HAP-1 (cell line): ENCODE data around the gene CUL2.

Experiments
- DNase-seq, 2 experiments: peaks; one replicate each; pipeline ENCODE4 v3.0.0-alpha.2; 2016 to 2020; ENCODE audit warnings: low spot score in 2 of 2
- H3K27me3 ChIP-seq: fragments of 250-450 bp; sonication (Bioruptor Pico); 2 replicates; pipeline ENCODE4 v1.5.1; 2020; ENCODE audit warnings: low read depth, mild to moderate bottlenecking, moderate library complexity
- H3K36me3 ChIP-seq: fragments of 250-450 bp; sonication (Bioruptor Pico); replicated peaks from 2 replicates; pipeline ENCODE4 v1.5.1; 2020; ENCODE audit warnings: mild to moderate bottlenecking
- H3K4me1 ChIP-seq: fragments of 250-450 bp; sonication (Bioruptor Pico); 2 replicates; pipeline ENCODE4 v1.5.1; 2020; ENCODE audit warnings: mild to moderate bottlenecking
- H3K4me3 ChIP-seq: fragments of 250-450 bp; sonication (Bioruptor Pico); 2 replicates; pipeline ENCODE4 v1.5.1; 2020; ENCODE audit warnings: mild to moderate bottlenecking, moderate library complexity
- H3K9me3 ChIP-seq: fragments of 250-450 bp; sonication (Bioruptor Pico); 2 replicates; pipeline ENCODE4 v1.5.1; 2020; ENCODE audit warnings: mild to moderate bottlenecking, moderate library complexity
- in situ Hi-C: fragments of 300-500 bp; cut with MboI; formaldehyde crosslinking; loops from 3 replicates; pipeline ENCODE4 v1.14.3; 2020; ENCODE audit warnings: low sequenced_read_pairs, inconsistent platforms, mixed read lengths

The CUL2 gene

DNA sequence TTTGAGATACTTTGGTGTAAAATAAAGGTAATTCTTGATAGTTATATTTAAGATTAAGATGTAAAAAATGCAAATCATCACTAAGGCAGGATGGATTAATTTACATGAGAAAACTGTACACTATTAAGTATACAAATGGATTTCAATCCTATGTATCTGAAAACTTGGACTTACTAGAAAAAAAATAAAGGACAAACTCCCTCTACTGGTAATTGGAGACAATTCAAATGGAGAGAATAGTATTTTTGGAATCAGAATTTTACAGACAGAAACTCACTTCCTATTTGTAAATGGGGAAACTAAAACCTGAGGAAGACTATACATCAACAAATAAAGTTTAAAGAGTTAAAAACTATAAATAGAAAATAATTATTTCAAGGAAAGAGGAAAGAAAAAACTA is 62.6 kb downstream of the CUL2 start:
- Histone ChIP-seq H3K27me3 (no peaks in the 10 kb centered on the region), H3K4me3 (no peak overlapping the region), H3K36me3 (peaks cover 21% of the 10 kb centered on the region), H3K9me3 (no peaks in the 10 kb centered on the region), H3K4me1 (no peaks in the 10 kb centered on the region)
- peak in 1 of 2 experiments; percentile 62 for DNase-seq
- in situ Hi-C loops, result no loop called here

DNA sequence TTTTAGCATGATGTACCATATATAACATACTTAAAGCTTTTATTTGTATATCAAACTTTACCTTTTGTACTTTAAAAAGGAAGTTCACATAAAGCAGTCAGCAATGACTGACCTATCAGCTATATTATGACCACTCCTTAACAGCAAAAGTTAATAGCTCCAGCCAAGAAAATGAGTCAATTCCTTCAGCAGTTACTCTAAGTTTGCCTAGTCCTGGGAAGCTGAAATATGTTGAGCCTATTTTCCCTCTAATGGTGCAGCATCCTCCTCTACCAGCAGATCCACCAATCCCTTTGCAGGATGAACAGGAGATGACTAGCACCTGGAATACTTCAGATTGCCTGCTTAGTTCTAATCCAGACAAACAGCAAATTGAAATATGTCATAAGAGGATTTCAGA is 64.2 kb downstream of the CUL2 start:
- no peak overlapping the region for H3K4me3 ChIP-seq
- peaks cover 23% of the 10 kb centered on the region for H3K36me3 ChIP-seq
- H3K27me3 ChIP-seq, result no peaks in the 10 kb centered on the region
- H3K9me3 ChIP-seq, result no peaks in the 10 kb centered on the region
- DNase-seq, result no peak
- in situ Hi-C loops, result no loop called here
- no peaks in the 10 kb centered on the region for H3K4me1 ChIP-seq

- peaks cover 21% of the 10 kb centered on the region for H3K36me3 ChIP-seq
- no peaks in the 10 kb centered on the region for H3K27me3 ChIP-seq
- in situ Hi-C loops, result no loop called here
- no peak for DNase-seq
- no peaks in the 10 kb centered on the region for H3K4me1 ChIP-seq
- no peak overlapping the region for H3K4me3 ChIP-seq
- no peaks in the 10 kb centered on the region for H3K9me3 ChIP-seq
Measured at GRCh38 chr10:35020481-35020880, 69.7 kb downstream of the CUL2 start.

- no peak for DNase-seq
- in situ Hi-C loops, result no loop called here
- Histone ChIP-seq H3K4me1 (no peaks in the 10 kb centered on the region), H3K9me3 (no peaks in the 10 kb centered on the region), H3K4me3 (no peak overlapping the region), H3K27me3 (no peaks in the 10 kb centered on the region), H3K36me3 (peaks cover 17% of the 10 kb centered on the region)
Measured at GRCh38 chr10:35019041-35020024, 70.8 kb downstream of the CUL2 start.

GRCh38 chr10:35017608-35018007 is 72.5 kb downstream of the CUL2 start:
- no peaks in the 10 kb centered on the region for H3K9me3 ChIP-seq
- in situ Hi-C loops, result no loop called here
- H3K27me3 ChIP-seq, result no peaks in the 10 kb centered on the region
- peaks cover 15% of the 10 kb centered on the region for H3K36me3 ChIP-seq
- DNase-seq, result no peak
- H3K4me1 ChIP-seq, result peaks cover 9% of the 10 kb centered on the region
- no peak overlapping the region for H3K4me3 ChIP-seq

DNA sequence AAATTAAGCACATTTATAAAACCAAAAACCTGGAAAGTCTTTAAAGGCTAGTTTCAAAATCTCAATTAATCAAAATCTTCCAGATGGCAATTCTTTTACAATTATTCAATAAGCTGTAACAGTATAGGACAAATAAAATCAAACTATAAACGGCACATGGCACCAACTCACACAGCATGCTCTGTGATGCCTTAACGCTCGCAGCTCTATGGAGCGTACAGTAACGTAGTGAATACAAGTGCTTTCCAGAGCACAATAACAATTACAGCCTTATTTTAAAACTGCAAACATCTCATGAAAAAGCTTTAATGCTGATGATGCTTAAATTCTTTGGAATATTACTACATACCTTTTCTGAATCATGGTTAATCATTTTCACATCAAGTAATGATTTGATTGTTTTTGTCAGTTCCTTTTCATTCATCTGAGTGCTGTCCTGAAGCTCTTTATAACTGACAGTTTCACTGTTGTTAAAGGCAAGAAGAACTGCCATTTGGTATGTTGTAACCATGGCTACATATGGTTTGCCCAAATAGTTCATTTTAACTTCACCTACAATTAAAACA is 74.2 kb downstream of the CUL2 start:
- Histone ChIP-seq H3K4me3 (no peak overlapping the region), H3K9me3 (no peaks in the 10 kb centered on the region), H3K36me3 (peaks cover 9% of the 10 kb centered on the region), H3K27me3 (no peaks in the 10 kb centered on the region), H3K4me1 (peaks cover 10% of the 10 kb centered on the region)
- DNase-seq, result no peak
- in situ Hi-C loops, result no loop called here

- Histone ChIP-seq H3K4me3 (no peak overlapping the region), H3K4me1 (peaks cover 10% of the 10 kb centered on the region), H3K36me3 (peaks cover 12% of the 10 kb centered on the region), H3K9me3 (no peaks in the 10 kb centered on the region), H3K27me3 (no peaks in the 10 kb centered on the region)
- DNase-seq, result peak; percentile 47 to 50
- in situ Hi-C loops, result no loop called here
Measured at GRCh38 chr10:35012781-35013180, 77.4 kb downstream of the CUL2 start.

DNA sequence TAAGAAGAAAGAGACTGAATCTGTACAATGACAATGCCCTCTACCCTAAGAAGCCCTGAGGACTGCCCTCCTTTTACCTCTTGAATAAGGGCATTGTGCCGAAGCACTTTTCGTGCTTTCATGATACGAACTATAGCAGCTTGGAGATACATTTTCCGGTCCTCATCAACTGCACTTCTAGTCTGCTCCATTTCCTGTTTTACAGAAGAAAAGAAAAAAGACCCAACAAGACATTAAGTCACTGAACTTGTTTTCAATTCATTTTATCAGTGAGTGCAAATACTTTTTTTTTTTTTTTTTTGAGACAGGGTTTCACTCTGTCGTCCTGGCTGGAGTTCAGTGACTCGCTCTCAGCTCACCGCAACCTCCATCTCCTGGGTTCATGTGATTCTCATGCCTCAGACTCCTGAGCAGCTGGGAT is 78.4 kb downstream of the CUL2 start:
- no peak for DNase-seq
- in situ Hi-C loops, result no loop called here
- peaks cover 12% of the 10 kb centered on the region for H3K36me3 ChIP-seq

DNA sequence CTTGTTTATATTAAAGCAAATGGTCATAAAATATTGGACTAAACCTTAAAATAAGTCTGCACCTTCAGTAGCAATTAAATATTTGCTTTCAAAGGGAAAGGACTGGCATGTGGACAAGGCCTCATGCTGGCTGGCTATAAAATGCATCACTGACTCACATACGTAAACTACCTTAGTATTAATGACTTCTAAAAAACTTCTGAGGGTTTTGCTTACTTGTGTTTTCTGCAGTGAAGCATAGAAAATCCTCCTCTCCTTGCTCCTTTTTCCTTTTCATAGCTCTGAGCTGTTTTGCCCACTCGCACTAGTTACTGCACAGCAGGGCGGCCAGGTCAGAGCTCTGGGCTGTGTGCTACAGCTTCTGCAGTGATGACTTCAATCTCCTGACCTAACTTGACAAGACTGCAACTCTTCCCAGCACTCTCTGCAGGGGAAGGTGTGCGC is 82.3 kb downstream of the CUL2 start:
- no peaks in the 10 kb centered on the region for H3K9me3 ChIP-seq
- peaks cover 3% of the 10 kb centered on the region; the same call in 1 of the 2 replicates for H3K36me3 ChIP-seq
- in situ Hi-C loops, result no loop called here
- peaks cover 11% of the 10 kb centered on the region for H3K4me1 ChIP-seq
- H3K27me3 ChIP-seq, result no peaks in the 10 kb centered on the region
- no peak for DNase-seq
- H3K4me3 ChIP-seq, result no peak overlapping the region

More for the DNA sequence above, 78.4 kb downstream of the CUL2 start:
- no peak overlapping the region for H3K4me3 ChIP-seq
- no peaks in the 10 kb centered on the region for H3K27me3 ChIP-seq
- peaks cover 10% of the 10 kb centered on the region for H3K4me1 ChIP-seq
- H3K9me3 ChIP-seq, result no peaks in the 10 kb centered on the region

- peaks cover 8% of the 10 kb centered on the region for H3K4me1 ChIP-seq
- no peak for DNase-seq
- no peaks in the 10 kb centered on the region for H3K27me3 ChIP-seq
- no peak overlapping the region for H3K4me3 ChIP-seq
- in situ Hi-C loops, result no loop called here
- H3K36me3 ChIP-seq, result 0 out of 2 replicates have a peak, but pooled peaks cover 3% of the 10 kb centered on the region
- H3K9me3 ChIP-seq, result no peaks in the 10 kb centered on the region
Measured at GRCh38 chr10:35006836-35007235, 83.3 kb downstream of the CUL2 start.

DNA sequence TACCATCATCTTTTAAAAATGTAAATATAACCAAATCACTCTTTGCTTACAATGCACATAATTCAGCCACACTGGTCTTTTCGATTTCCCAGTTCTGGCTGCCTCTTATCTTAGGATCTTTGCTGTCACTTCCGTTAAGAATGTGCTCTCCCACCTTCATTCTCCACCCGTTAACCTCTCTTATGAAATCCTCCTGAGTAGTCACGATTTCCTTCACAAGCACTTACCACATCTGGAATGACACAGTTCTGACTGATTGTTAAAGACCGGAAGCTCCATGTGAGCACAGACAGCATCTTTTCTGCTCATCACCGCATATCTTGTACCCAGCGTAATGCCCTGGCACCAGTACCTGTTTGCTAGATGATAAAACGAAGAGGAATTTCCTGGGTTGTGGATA is 84.3 kb downstream of the CUL2 start:
- no peak overlapping the region for H3K4me3 ChIP-seq
- in situ Hi-C loops, result no loop called here
- H3K36me3 ChIP-seq, result 0 out of 2 replicates have a peak, but pooled peaks cover 3% of the 10 kb centered on the region
- no peak for DNase-seq
- peaks cover 8% of the 10 kb centered on the region for H3K4me1 ChIP-seq
- H3K27me3 ChIP-seq, result no peaks in the 10 kb centered on the region
- H3K9me3 ChIP-seq, result no peaks in the 10 kb centered on the region

- in situ Hi-C loops, result no loop called here
- no peaks in the 10 kb centered on the region for H3K36me3 ChIP-seq
Measured at GRCh38 chr10:35004651-35005050, 85.5 kb downstream of the CUL2 start.

DNA sequence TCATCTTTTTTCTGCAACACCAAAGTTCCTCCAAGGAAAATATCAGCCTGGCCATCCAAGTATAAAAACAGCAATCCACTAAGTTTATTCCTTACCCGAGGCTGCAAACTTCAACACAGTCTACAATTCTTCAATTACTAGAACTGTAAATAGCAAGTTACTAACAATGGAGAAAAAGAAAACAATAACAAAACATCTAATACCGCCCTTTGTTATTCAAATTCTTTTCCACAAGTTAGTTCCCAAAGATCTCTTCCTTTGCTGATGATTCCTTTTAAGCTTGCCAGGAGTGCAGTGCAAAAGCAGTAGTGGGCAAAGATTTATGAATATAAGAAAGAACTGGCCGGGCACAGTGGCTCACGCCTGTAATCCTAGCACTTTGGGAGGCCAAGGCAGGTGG is 86.2 kb downstream of the CUL2 start:
- H3K36me3 ChIP-seq, result no peaks in the 10 kb centered on the region
- H3K4me3 ChIP-seq, result no peak overlapping the region
- peaks cover 8% of the 10 kb centered on the region for H3K4me1 ChIP-seq
- in situ Hi-C loops, result no loop called here
- peak; percentile 28 to 85 for DNase-seq
- no peaks in the 10 kb centered on the region for H3K27me3 ChIP-seq
- H3K9me3 ChIP-seq, result no peaks in the 10 kb centered on the region

More at GRCh38 chr10:35004651-35005050, 85.5 kb downstream of the CUL2 start:
- H3K9me3 ChIP-seq, result no peaks in the 10 kb centered on the region
- H3K27me3 ChIP-seq, result no peaks in the 10 kb centered on the region
- no peak for DNase-seq
- H3K4me1 ChIP-seq, result peaks cover 8% of the 10 kb centered on the region
- H3K4me3 ChIP-seq, result no peak overlapping the region

GRCh38 chr10:35000936-35001335 is 89.2 kb downstream of the CUL2 start:
- no peaks in the 10 kb centered on the region for H3K27me3 ChIP-seq
- H3K9me3 ChIP-seq, result no peaks in the 10 kb centered on the region
- DNase-seq, result no peak
- in situ Hi-C loops, result no loop called here
- no peak overlapping the region for H3K4me3 ChIP-seq
- H3K36me3 ChIP-seq, result no peaks in the 10 kb centered on the region
- peaks cover 8% of the 10 kb centered on the region for H3K4me1 ChIP-seq
